Panc1 (cell line): ENCODE data around the gene SMAD7. TPM values are rescaled to one million over a fixed set of nuclear protein-coding genes. Genes with fewer than 3 reads are reported as not detected.

Experiments used
- ATAC-seq: fragments of 200-7000 bp; cut with Tn5 transposase; 2 replicates; pipeline ENCODE4 v1.9.1; 2020; ENCODE audit warnings: mild to moderate bottlenecking, moderate library complexity
- BruUV-seq: library from RNA; stranded (reverse); fragments of 400-500 nt; replicated peaks from 2 replicates; lab custom pipeline; 2021; lab: Mats Ljungman, UMichigan
- CTCF ChIA-PET: fragments of 300-600 bp; sonication (Branson Sonifier 250); formaldehyde crosslinking; loops from one replicate; lab custom pipeline; 2022; ENCODE audit warnings: antibody characterized with exemption; lab: Charles Lee
- POLR2A ChIA-PET: fragments of 300-600 bp; sonication (Branson Sonifier 250); formaldehyde crosslinking; loops from one replicate; lab custom pipeline; 2022; ENCODE audit warnings: antibody characterized with exemption; lab: Charles Lee
- DNase-seq: peaks from one replicate; pipeline ENCODE4 v3.0.0-alpha.2; 2010; ENCODE audit warnings: low read depth, low spot score
- H3K27ac ChIP-seq: 2 replicates; pipeline ENCODE4 v1.5.1; 2011; ENCODE audit warnings: mild to moderate bottlenecking, low read length, inconsistent platforms
- H3K27me3 ChIP-seq: fragments of 200-500 bp; sonication (Bioruptor generic); 2 replicates; pipeline ENCODE4 v1.6.0; 2014; ENCODE audit warnings: low read length, inconsistent platforms; ENCODE audit not compliant: control insufficient read depth, insufficient read depth
- H3K36me3 ChIP-seq: fragments of 200-500 bp; sonication (Bioruptor generic); 2 replicates; pipeline ENCODE4 v1.5.1; 2014; ENCODE audit warnings: inconsistent platforms, mild to moderate bottlenecking, low read length, moderate library complexity; ENCODE audit not compliant: control insufficient read depth, insufficient read depth
- H3K4me1 ChIP-seq: 2 replicates; pipeline ENCODE4 v1.5.1; 2011; ENCODE audit warnings: inconsistent platforms, mild to moderate bottlenecking, low read length, moderate library complexity; ENCODE audit not compliant: control insufficient read depth, insufficient read depth
- H3K4me3 ChIP-seq, 2 experiments: 2 replicates each; pipeline ENCODE4 v1.5.1; 2011 to 2012; ENCODE audit warnings: low read depth in 2 of 2, low read length in 2 of 2, mild to moderate bottlenecking in 2 of 2, inconsistent platforms in 1 of 2, moderate library complexity in 1 of 2
- H3K9me3 ChIP-seq: fragments of 200-500 bp; sonication (Bioruptor generic); 2 replicates; pipeline ENCODE4 v1.5.1; 2014; ENCODE audit warnings: low read depth, mild to moderate bottlenecking, inconsistent platforms, low read length, moderate library complexity; ENCODE audit not compliant: control insufficient read depth, insufficient read depth
- POLR2AphosphoS5 ChIP-seq: IDR thresholded peaks from 2 replicates; pipeline ENCODE4 v1.6.1; 2012; ENCODE audit warnings: mild to moderate bottlenecking, low read depth, low read length, moderate library complexity
- SIN3A ChIP-seq: IDR thresholded peaks from 2 replicates; pipeline ENCODE4 v1.6.1; 2012; ENCODE audit warnings: low read depth, mild to moderate bottlenecking, low read length, moderate library complexity, borderline replicate concordance; ENCODE audit not compliant: insufficient read depth
- TCF7L2 ChIP-seq: IDR thresholded peaks from 2 replicates; pipeline ENCODE4 v1.6.1; 2011; ENCODE audit warnings: mild to moderate bottlenecking, low read depth, low read length, inconsistent platforms
- in situ Hi-C: cut with HindIII; loops from 2 replicates; pipeline ENCODE4 v1.10.0; 2016; ENCODE audit warnings: low sequenced_read_pairs, low pct_unique_long_range_greater_than_20kb
- intact Hi-C: fragments of 100-400 bp; cut with micrococcal nuclease; formaldehyde crosslinking; loops from one replicate; pipeline ENCODE4 v1.10.0; 2022; ENCODE audit not compliant: unreplicated experiment
- total RNA-seq: library from RNA; stranded (reverse); gene quantifications from one replicate; pipeline ENCODE4 v1.2.1, GENCODE V29; 2021; ENCODE audit not compliant: unreplicated experiment
- TF ChIP-seq, protein P1 (sequence below), 2 experiments: IDR thresholded peaks; 2 replicates each; pipeline ENCODE4 v1.6.1; 2011 to 2012; ENCODE audit warnings: low read depth in 2 of 2, control low read depth in 1 of 2, low read length in 1 of 2, mild to moderate bottlenecking in 1 of 2, moderate library complexity in 1 of 2; ENCODE audit not compliant: insufficient read depth in 1 of 2
- TF ChIP-seq, protein P2 (sequence below): fragments of 450-650 bp; IDR thresholded peaks from 2 replicates; pipeline ENCODE4 v1.5.1; 2017; ENCODE audit warnings: mild to moderate bottlenecking

The SMAD7 gene
- total RNA-seq, 1 experiment from 2014 or later: 21.3 TPM

DNA sequence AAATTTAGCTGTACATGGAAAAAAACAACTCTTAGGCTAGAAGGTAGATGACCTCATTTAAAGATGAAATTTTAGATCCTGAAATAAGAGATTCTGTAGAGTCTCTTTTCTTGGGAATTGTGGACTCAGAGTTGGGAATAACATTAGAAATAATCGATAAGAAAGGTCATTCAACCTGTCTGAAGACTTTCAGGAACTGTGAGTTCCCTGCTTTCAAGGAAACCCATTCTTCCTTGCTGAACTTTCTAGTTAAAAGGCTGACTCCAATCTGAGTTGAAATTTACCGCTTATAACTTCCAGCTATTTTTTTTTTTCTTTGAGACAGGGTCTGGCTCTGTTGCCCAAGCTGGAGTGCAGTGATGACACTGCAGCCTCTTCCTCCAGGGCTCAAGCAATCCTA is 16.8 kb upstream of the SMAD7 start:
- DNase-seq (no peak), ATAC-seq (no peak)
- no peaks in the 10 kb centered on the region for H3K9me3 ChIP-seq
- H3K27me3 ChIP-seq: no peaks in the 10 kb centered on the region
- no peaks in the 10 kb centered on the region for H3K36me3 ChIP-seq
- no peak overlapping the region for H3K27ac ChIP-seq
- no TSS peak for BruUV-seq
- ChIA-PET POLR2A (no interaction called here), CTCF (interaction anchor here (0.7 kb wide), 1 partner anchor 52 kb away, joined by 7 read pairs; no protein-coding TSS in a partner anchor)
- no peak overlapping the region for H3K4me3 ChIP-seq
- in situ Hi-C loops: no loop called here
- no peaks in the 10 kb centered on the region for H3K4me1 ChIP-seq
- intact Hi-C loops: no loop called here
- TF ChIP-seq, protein P1, sequence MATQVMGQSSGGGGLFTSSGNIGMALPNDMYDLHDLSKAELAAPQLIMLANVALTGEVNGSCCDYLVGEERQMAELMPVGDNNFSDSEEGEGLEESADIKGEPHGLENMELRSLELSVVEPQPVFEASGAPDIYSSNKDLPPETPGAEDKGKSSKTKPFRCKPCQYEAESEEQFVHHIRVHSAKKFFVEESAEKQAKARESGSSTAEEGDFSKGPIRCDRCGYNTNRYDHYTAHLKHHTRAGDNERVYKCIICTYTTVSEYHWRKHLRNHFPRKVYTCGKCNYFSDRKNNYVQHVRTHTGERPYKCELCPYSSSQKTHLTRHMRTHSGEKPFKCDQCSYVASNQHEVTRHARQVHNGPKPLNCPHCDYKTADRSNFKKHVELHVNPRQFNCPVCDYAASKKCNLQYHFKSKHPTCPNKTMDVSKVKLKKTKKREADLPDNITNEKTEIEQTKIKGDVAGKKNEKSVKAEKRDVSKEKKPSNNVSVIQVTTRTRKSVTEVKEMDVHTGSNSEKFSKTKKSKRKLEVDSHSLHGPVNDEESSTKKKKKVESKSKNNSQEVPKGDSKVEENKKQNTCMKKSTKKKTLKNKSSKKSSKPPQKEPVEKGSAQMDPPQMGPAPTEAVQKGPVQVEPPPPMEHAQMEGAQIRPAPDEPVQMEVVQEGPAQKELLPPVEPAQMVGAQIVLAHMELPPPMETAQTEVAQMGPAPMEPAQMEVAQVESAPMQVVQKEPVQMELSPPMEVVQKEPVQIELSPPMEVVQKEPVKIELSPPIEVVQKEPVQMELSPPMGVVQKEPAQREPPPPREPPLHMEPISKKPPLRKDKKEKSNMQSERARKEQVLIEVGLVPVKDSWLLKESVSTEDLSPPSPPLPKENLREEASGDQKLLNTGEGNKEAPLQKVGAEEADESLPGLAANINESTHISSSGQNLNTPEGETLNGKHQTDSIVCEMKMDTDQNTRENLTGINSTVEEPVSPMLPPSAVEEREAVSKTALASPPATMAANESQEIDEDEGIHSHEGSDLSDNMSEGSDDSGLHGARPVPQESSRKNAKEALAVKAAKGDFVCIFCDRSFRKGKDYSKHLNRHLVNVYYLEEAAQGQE (IDR thresholded peaks at IDR 0.05; ENCODE audit: insufficient read depth in 1 of 2, low read depth in 2 of 2, low read length in 1 of 2): no peak
- no peak for TF ChIP-seq POLR2AphosphoS5
- no peak for TF ChIP-seq TCF7L2
- no peak for TF ChIP-seq SIN3A
- TF ChIP-seq, protein P2, sequence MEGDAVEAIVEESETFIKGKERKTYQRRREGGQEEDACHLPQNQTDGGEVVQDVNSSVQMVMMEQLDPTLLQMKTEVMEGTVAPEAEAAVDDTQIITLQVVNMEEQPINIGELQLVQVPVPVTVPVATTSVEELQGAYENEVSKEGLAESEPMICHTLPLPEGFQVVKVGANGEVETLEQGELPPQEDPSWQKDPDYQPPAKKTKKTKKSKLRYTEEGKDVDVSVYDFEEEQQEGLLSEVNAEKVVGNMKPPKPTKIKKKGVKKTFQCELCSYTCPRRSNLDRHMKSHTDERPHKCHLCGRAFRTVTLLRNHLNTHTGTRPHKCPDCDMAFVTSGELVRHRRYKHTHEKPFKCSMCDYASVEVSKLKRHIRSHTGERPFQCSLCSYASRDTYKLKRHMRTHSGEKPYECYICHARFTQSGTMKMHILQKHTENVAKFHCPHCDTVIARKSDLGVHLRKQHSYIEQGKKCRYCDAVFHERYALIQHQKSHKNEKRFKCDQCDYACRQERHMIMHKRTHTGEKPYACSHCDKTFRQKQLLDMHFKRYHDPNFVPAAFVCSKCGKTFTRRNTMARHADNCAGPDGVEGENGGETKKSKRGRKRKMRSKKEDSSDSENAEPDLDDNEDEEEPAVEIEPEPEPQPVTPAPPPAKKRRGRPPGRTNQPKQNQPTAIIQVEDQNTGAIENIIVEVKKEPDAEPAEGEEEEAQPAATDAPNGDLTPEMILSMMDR: no peak

DNA sequence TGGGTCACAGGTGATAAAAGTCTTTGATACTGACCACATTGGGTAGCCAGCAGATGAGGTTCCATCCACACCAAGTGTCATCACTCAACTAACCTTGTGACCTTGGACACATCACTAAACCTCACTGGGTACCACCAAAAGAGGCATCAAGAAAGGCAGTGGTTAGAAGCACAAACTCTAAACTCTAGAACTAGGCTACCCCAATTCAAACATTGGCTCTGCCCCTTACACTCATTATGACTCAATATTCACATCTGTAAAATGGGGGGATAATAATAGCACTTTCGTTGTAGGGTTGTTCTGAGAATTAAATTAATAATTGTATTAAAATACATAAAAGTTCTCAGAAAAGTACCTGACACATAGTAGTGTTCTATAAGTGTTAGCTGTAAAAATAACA is 15.8 kb upstream of the SMAD7 start:
- TF ChIP-seq, protein P1 (IDR thresholded peaks at IDR 0.05; ENCODE audit: insufficient read depth in 1 of 2, low read depth in 2 of 2, low read length in 1 of 2): no peak
- TF ChIP-seq SIN3A: no peak
- TF ChIP-seq, protein P2: no peak
- no peak for TF ChIP-seq TCF7L2
- no peak for TF ChIP-seq POLR2AphosphoS5
- ChIA-PET CTCF (no interaction called here), POLR2A (no interaction called here)
- Histone ChIP-seq H3K36me3 (no peaks in the 10 kb centered on the region), H3K27ac (no peak overlapping the region), H3K4me1 (no peaks in the 10 kb centered on the region), H3K27me3 (no peaks in the 10 kb centered on the region), H3K4me3 (no peak overlapping the region), H3K9me3 (no peaks in the 10 kb centered on the region)
- intact Hi-C loops: no loop called here
- BruUV-seq: no TSS peak
- ATAC-seq (no peak), DNase-seq (no peak)
- in situ Hi-C loops: no loop called here
